Stimulated activated CD4-positive, alpha-beta T cell treated with anti-CD3 and anti-CD28 coated beads, Interleukin-2, amount 100 ng/mL, for 48 hours (primary cell): ENCODE results near the gene SEC14L6.
"Not testable (repeated sequence)": the region's sequence is repeated elsewhere in the genome, so short reads cannot be mapped to it uniquely, and the experiment has no call there.

Experiments used
- DNase-seq, 2 donors: peaks; one replicate each; pipeline ENCODE4 v3.0.0-alpha.2; 2020

Gene SEC14L6

DNA sequence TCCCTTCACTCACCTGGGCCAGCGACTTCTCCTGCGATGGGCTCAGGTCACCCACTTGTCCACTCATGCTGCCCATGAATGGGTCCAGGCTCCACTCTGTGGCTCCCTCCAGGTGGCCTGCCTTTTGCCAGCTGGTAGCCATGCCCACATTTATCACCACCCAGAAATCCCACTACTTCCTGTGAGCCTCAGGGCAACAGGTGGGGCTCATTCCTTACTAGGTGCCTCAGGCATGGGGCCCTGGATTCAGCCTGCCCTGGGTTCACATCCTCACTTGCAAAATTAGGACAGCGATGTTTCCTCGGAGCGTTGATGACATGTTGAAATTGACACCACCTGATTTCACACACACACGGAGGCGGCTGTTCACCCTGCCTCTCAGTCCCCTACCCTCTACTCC lies at the start of gene SEC14L6:
Gene SEC14L6, minus strand, starts transcription at position 126 of the 400 bp plus-strand sequence. Its CDS starts 59 bp downstream, at position 67.
- no peak for DNase-seq

GRCh38 chr22:30596199-30596598 lies 49.7 kb upstream of the SEC14L6 start:
- DNase-seq: no peak

DNA sequence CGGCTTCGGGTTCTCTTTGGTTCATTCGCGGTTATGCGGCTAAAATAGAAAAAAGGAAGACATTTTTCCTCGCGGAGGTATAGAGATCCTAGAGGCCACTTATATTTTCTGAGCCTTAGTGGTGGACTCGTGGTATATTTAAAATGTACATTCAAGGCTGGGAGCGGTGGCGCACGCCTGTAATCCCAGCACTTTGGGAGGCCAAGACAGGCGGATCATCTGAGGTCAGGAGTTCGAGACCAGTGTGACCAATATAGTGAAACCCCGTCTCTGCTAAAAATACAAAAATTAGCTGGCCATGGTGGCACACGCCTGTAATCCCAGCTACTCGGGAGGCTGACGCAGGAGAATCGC lies 45.8 kb upstream of the SEC14L6 start:
- DNase-seq: not testable (repeated sequence)

GRCh38 chr22:30591588-30592359 lies 45.2 kb upstream of the SEC14L6 start, which contains the start of gene PES1:
PES1 (minus strand) TSS chr22:30591910; CDS start chr22:30591833, 77 bp downstream.
- DNase-seq: peak; percentile 85 to 90

GRCh38 chr22:30591191-30591587 lies 44.6 kb upstream of the SEC14L6 start:
- DNase-seq: no peak

- no peak for DNase-seq
Measured at GRCh38 chr22:30586414-30586813, 39.9 kb upstream of the SEC14L6 start.

DNA sequence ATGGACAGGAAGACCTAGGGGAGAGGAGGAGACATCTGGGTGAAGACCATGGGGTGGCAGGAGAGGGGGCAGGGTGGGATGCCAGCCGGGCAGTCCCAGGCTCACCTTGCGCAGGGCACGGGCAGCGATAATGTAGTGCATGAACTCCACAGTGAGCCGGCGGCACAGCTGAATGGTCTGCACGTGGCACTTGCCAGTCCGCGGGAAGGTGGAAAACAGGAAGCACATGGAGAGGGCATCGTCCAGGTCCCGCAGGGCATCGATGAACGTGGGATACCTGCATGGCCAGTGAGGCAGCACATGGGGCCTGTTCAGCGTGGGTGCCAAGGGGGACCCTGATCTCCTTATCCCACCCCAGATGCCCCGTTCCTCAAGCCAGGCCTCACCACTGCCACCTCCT lies 37.9 kb upstream of the SEC14L6 start:
- DNase-seq: no peak

- no peak for DNase-seq
Measured at GRCh38 chr22:30582788-30583545, 36.4 kb upstream of the SEC14L6 start.

DNA sequence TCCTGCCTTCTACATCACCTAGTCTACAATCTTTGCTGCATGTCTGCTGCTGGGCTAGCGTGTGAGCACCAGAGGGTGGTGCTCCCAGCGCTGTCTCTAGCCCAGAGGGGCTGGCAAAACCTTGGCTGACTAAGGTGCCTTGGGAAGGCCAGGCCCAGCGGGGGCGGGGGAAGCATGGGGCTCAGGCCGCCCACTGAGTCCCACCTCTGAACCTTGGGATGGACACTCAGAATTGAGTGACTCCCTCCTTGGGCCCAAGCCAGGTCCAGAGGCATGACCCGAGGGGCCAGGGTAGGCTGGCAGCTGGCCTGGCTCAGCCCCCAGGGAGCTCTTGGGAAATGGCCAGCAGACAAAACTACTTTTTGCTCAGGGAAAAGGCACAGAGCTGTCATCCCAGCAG lies 35.5 kb upstream of the SEC14L6 start:
- no peak for DNase-seq

GRCh38 chr22:30580896-30581295 lies 34.4 kb upstream of the SEC14L6 start:
- no peak for DNase-seq

- DNase-seq: no peak
Measured at GRCh38 chr22:30578481-30578880, 31.9 kb upstream of the SEC14L6 start.

DNA sequence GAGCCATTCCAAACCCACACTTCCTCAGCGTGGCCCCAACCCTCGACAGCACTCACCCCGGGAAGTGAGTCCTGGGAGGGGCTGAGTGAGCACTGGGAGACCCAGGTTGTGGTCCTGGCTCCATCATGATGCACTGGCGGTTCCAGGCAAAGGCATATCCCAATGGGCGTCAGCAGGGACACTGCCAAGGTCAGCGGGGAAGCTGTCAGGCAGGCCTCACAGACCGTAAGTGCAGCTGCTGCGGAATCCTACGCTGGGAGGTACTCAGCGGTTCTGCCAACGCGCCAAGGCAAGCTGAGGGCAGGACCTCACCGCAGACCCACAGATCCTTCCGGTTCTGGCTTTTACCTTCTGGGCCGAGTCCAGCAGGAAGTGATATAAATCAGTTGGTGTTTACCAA lies 29.3 kb upstream of the SEC14L6 start:
- DNase-seq: no peak

GRCh38 chr22:30574997-30575671 lies 28.6 kb upstream of the SEC14L6 start:
- no peak for DNase-seq

DNA sequence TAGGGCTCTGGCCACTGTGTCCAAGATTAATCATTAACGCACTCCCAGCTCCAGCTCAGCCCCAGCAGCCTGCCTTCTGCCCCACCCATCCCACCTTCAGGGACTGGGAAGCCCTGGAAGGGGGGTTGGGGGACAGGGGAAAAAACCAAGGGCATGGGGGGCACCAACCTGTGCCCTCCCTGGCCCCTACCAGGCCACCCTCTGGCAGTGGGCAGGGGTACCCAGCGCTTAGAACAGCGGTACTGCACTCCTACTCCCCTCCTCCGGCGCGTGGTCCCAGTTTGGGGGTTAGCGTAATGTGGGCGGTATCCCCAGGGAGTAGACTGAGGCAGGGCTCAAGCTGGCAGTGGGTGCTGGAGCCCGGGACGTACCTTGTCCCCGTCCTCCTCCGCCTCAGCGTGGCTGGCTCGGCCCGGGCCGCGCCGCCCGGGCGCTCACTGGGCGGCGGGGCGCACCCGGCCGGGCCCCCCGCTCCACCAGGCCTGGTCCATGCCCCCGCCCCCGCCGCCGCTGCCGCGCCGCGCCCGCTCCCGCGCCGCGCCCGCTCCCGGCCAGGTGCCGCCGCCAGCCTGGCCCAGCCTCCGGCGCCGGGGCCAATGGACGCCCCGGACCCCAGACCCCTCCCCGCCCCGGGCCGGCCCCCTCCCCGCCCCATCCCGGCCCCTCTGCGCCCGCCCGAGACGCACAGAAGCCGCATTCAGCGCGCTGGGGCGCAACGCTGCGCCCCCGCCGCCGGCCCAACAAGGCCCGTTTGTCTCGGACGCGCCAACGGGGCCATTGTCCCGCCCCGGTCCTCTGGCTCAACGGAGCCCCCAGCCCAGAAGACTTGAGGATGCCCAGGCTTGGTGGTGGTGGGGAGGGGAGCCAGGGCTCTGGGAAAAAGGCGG lies 27.8 kb upstream of the SEC14L6 start, which contains the start of gene GAL3ST1:
Gene GAL3ST1, minus strand, starts transcription at position 571 of the 887 bp plus-strand sequence. CDS start 17,273 bp downstream, outside the sequence.
- DNase-seq: no peak

DNA sequence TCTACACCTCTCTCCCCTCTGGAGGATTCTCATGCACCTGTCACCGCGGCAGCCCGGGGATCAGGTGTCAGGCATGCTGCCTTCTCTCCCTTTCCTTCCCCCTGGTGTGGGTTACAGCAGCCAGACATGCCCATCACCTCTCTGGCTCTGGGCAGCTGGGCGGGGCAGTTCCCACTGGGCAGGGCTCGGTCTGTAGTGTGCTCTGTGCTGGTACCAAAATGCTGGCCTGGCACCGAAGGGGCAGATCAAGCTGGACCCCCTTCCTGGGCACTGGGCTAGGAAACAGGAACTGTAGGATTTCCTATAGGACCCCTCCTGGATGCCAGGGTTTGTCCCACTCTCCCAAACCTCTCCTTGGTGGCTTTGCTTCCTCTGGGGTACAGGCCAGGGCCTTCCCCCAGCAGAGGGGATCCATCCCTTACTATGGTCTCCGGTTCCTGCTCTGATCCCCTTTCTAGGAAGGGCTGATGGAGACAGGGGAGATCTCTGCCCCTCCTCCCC lies 27.1 kb upstream of the SEC14L6 start:
- DNase-seq: no peak

GRCh38 chr22:30572840-30573593 lies 26.5 kb upstream of the SEC14L6 start:
- no peak for DNase-seq

DNA sequence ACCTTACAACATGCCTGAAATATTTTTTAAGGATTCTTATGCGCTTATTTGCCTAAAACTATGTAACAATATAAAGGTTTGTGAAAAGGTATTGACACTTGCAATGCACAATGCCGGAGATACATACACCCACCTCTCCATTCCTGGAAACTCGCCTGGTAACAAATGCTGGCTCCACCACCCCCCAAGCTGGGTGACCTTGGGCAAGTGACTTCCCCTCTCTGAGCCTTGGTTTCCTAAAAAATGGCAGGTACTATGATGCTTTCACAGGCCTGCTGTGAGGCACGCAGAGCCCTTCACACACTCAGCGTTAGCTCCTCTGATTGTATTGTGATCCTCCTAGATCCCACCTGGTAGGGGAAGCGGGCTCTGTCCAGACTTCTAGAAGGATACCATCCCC lies 25.7 kb upstream of the SEC14L6 start:
- DNase-seq: no peak

DNA sequence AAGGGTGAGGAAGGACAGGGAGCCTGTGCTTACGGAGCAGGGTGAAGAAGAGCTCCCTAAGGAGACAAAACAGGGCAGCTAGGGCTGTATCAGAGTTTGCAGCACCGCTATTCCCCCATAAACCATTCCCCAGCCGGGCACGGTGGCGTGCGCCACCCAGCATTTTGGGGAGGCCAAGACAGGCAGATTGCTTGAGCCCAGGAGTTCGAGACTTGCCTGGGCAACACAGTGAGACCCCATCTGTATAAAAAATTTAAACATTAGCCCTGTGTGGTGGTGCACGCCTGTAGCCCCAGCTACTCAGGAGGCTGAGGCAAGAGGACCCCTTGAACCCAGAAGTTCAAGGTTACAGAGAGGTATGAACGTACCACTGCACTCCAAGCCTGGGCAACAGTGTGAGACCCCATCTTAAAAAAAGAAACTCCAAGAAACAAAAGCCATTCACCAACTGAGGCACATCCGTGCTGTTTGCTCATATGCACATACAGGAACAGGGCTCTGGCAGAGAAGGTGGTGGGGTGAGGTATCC lies 23.2 kb upstream of the SEC14L6 start:
- no peak for DNase-seq

GRCh38 chr22:30568137-30568805 lies 21.7 kb upstream of the SEC14L6 start:
- no peak for DNase-seq

- DNase-seq: not testable (repeated sequence)
Measured at GRCh38 chr22:30567277-30567676, 20.7 kb upstream of the SEC14L6 start.

- DNase-seq: no peak
Measured at GRCh38 chr22:30566125-30566524, 19.6 kb upstream of the SEC14L6 start.
